Gastrocnemius medialis (tissue), 4 donors: ENCODE data around the gene NDUFB5.

Source experiments
- POLR2A ChIP-seq, 2 donors: fragments of 450-650 bp; IDR thresholded peaks; one replicate each; pipeline ENCODE4 v1.6.1; 2017; ENCODE audit warnings: antibody characterized with exemption in 2 of 2, mild to moderate bottlenecking in 2 of 2, moderate library complexity in 2 of 2
- TF ChIP-seq, protein P1 (sequence below), 5 experiments: fragments of 450-650 bp in 3 of 5; fragments of 200-600 bp in 2 of 5; sonication (generic) in 2 of 5; IDR thresholded peaks in 4 of 5; conservative IDR thresholded peaks in 1 of 5; 1 replicate in 4 of 5; 2 replicates in 1 of 5; pipeline ENCODE4 v1.5.1; 2016 to 2019; ENCODE audit warnings: antibody characterized with exemption in 5 of 5, mild to moderate bottlenecking in 3 of 5, moderate library complexity in 3 of 5

GRCh38 chr3:179652447-179653095 is 48.0 kb downstream of the NDUFB5 start, which contains the start of gene USP13:
- TF ChIP-seq, protein P1, sequence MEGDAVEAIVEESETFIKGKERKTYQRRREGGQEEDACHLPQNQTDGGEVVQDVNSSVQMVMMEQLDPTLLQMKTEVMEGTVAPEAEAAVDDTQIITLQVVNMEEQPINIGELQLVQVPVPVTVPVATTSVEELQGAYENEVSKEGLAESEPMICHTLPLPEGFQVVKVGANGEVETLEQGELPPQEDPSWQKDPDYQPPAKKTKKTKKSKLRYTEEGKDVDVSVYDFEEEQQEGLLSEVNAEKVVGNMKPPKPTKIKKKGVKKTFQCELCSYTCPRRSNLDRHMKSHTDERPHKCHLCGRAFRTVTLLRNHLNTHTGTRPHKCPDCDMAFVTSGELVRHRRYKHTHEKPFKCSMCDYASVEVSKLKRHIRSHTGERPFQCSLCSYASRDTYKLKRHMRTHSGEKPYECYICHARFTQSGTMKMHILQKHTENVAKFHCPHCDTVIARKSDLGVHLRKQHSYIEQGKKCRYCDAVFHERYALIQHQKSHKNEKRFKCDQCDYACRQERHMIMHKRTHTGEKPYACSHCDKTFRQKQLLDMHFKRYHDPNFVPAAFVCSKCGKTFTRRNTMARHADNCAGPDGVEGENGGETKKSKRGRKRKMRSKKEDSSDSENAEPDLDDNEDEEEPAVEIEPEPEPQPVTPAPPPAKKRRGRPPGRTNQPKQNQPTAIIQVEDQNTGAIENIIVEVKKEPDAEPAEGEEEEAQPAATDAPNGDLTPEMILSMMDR (IDR thresholded peaks at IDR 0.05 in 4 of 5, conservative IDR thresholded peaks at IDR 0.05 in 1 of 5): peak in 2 of 5 experiments; percentile 12 to 34
- peak in 1 of 2 donors; percentile 33 for TF ChIP-seq POLR2A (IDR thresholded peaks at IDR 0.05)
